Measurements from ENCODE around the gene ACTA1.

- TF ChIP-seq PATZ1 (CRISPR knock-in tag; IDR thresholded peaks at IDR 0.05; ENCODE audit: borderline replicate concordance) (no peak), ESRRG (CRISPR knock-in tag; IDR thresholded peaks at IDR 0.05) (no peak), ISL1 (CRISPR knock-in tag; IDR thresholded peaks at IDR 0.05) (no peak), OSR1 (CRISPR knock-in tag; IDR thresholded peaks at IDR 0.05) (no peak), ZFP3 (CRISPR knock-in tag; IDR thresholded peaks at IDR 0.05) (no peak), BACH2 (CRISPR knock-in tag; IDR thresholded peaks at IDR 0.05; ENCODE audit: borderline replicate concordance) (no peak), ZFP30 (CRISPR knock-in tag; IDR thresholded peaks at IDR 0.05) (no peak), ZNF8 (CRISPR knock-in tag; IDR thresholded peaks at IDR 0.05) (no peak), TOX (CRISPR knock-in tag; IDR thresholded peaks at IDR 0.05; ENCODE audit: borderline replicate concordance) (no peak), RARB (CRISPR knock-in tag; IDR thresholded peaks at IDR 0.05) (no peak), ZNF565 (CRISPR knock-in tag; conservative IDR thresholded peaks at IDR 0.05; ENCODE audit: low read depth) (no peak), POU6F1 (CRISPR knock-in tag; IDR thresholded peaks at IDR 0.05; ENCODE audit: borderline replicate concordance, low read depth) (no peak), ZNF70 (CRISPR knock-in tag; IDR thresholded peaks at IDR 0.05) (no peak), ARNTL (CRISPR knock-in tag; IDR thresholded peaks at IDR 0.05; ENCODE audit: borderline replicate concordance, low read depth) (no peak)
Observed at GRCh38 chr1:229432905-229433304, 989 bp downstream of the ACTA1 start.
